Kidney (tissue), 14 donors: ENCODE measurements around the gene ARHGAP42. TPM values are rescaled to one million over a fixed set of nuclear protein-coding genes. Genes with fewer than 3 reads are reported as not detected.

ENCODE experiments used
- DNase-seq, 5 donors: peaks; one replicate each; pipeline ENCODE4 v3.0.0-alpha.2; 2013 to 2020
- FAIRE-seq: peaks from 2 replicates; lab custom pipeline; 2012; peaks lifted over from hg19 to GRCh38; lab: Jason Lieb, UNC
- H3K27ac ChIP-seq, 2 donors: one replicate each; pipeline ENCODE4 v1.7.0; 2013; ENCODE audit warnings: low read depth in 2 of 2, low read length in 2 of 2, inconsistent platforms in 1 of 2
- H3K27me3 ChIP-seq: one replicate; pipeline ENCODE4 v1.7.1; 2013; ENCODE audit warnings: low read length, inconsistent platforms; ENCODE audit not compliant: control insufficient read depth, insufficient read depth
- H3K36me3 ChIP-seq, 3 donors: one replicate each; pipeline versions ENCODE4 v1.7.0 to v1.7.1; 2013; ENCODE audit warnings: low read length in 3 of 3, control low read depth in 1 of 3, inconsistent platforms in 1 of 3; ENCODE audit not compliant: insufficient read depth in 3 of 3, control insufficient read depth in 2 of 3
- H3K4me1 ChIP-seq, 3 donors: one replicate each; pipeline versions ENCODE4 v1.7.0 to v1.7.1; 2013; ENCODE audit warnings: low read length in 3 of 3, inconsistent platforms in 1 of 3, low read depth in 1 of 3; ENCODE audit not compliant: control insufficient read depth in 2 of 3, insufficient read depth in 2 of 3
- H3K4me3 ChIP-seq, 3 donors: one replicate each; pipeline versions ENCODE4 v1.7.0 to v1.8.1; 2013; ENCODE audit warnings: low read length in 3 of 3, control low read depth in 1 of 3, inconsistent platforms in 1 of 3
- H3K9ac ChIP-seq, 3 donors: one replicate each; pipeline versions ENCODE4 v1.7.0 to v1.7.1; 2013; ENCODE audit warnings: low read length in 3 of 3, control low read depth in 1 of 3, inconsistent platforms in 1 of 3
- H3K9me3 ChIP-seq, 3 donors: one replicate each; pipeline versions ENCODE4 v1.7.0 to v1.7.1; 2013; ENCODE audit warnings: low read length in 3 of 3, control low read depth in 1 of 3, inconsistent platforms in 1 of 3; ENCODE audit not compliant: control insufficient read depth in 2 of 3, insufficient read depth in 1 of 3
- intact Hi-C: fragments of 100-400 bp; cut with DNase I; formaldehyde crosslinking; loops from one replicate; pipeline ENCODE4 v1.11.1; 2022
- polyA plus RNA-seq: library from polyadenylated mRNA; stranded (reverse); fragments of 350-450 nt; fragmentation: Illumina TruSeq; extraction: RNeasy Lipid Tissue Mini Kit (QIAGEN cat#74804); gene quantifications from one replicate; pipeline ENCODE4 v1.2.3, GENCODE V29; 2014; ENCODE audit warnings: low read depth, low replicate concordance; ENCODE audit not compliant: insufficient read depth
- total RNA-seq: library from RNA; stranded (reverse); fragmentation: NEBNext Ultra II Directional; extraction: Animal tissue kit (Norgen Biotek cat#: 25700); gene quantifications from one replicate; pipeline ENCODE4 v1.2.1, GENCODE V29; 2021
- TF ChIP-seq, protein P1 (sequence below): IDR thresholded peaks from 3 replicates; pipeline ENCODE4 v1.5.1; 2012; ENCODE audit warnings: mild to moderate bottlenecking, moderate library complexity, borderline replicate concordance; ENCODE audit not compliant: insufficient read depth; ENCODE audit errors: extremely low read depth
- donor health status: control.
- donor health status: control.
- donor health status: control.
- donor health status: control.
- donor health status: control.
- donor health status: DM: yes; HTN: yes; CAD: no.
- donor health status: Normal renal cell carcinoma (clear cell type).

ARHGAP42 gene
- total and polyA plus RNA-seq, 2 donors from 2014 or later, result 4.2 to 18.9 TPM

DNA sequence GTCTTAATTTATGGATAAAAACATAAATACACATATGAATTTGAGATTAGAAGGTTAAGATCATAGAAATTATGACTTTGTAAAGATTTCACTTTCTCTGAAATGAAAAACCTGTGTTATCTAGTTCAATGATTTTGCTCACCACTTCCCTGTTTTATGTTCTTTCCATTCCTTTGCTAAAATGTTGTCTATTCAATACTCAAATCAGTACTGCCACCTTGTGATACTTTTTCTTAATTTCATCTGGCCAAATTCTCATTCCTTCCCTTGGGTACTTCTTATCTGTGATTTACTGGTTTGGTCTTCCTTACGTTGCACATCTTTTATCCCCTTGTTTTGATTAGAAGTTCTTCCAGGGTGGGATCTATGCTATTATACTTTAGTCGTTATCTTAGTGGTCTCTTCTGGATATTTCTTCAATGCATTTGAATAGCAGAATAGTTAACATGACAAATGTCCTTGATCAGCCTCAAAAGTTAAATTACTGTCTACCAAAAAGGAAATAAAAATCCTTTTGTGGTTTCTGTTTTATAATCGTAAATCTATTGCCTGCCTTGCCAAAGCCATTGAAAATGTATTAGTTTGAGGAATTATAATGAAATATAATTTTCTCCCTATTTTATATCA lies 245.5 kb downstream of the ARHGAP42 start:
- TF ChIP-seq, protein P1, sequence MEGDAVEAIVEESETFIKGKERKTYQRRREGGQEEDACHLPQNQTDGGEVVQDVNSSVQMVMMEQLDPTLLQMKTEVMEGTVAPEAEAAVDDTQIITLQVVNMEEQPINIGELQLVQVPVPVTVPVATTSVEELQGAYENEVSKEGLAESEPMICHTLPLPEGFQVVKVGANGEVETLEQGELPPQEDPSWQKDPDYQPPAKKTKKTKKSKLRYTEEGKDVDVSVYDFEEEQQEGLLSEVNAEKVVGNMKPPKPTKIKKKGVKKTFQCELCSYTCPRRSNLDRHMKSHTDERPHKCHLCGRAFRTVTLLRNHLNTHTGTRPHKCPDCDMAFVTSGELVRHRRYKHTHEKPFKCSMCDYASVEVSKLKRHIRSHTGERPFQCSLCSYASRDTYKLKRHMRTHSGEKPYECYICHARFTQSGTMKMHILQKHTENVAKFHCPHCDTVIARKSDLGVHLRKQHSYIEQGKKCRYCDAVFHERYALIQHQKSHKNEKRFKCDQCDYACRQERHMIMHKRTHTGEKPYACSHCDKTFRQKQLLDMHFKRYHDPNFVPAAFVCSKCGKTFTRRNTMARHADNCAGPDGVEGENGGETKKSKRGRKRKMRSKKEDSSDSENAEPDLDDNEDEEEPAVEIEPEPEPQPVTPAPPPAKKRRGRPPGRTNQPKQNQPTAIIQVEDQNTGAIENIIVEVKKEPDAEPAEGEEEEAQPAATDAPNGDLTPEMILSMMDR, result peak; percentile 21
- peak in 1 of 5 donors; percentile 37 for DNase-seq
- Histone ChIP-seq H3K4me3 (no peak overlapping the region), H3K4me1 (no peaks in the 10 kb centered on the region), H3K36me3 (peaks cover 0 to 2% (median 0%) of the 10 kb centered on the region in 3 donors), H3K9ac (no peak overlapping the region), H3K27ac (no peak overlapping the region), H3K27me3 (no peaks in the 10 kb centered on the region), H3K9me3 (no peaks in the 10 kb centered on the region)
- FAIRE-seq, result peak; percentile 84
- intact Hi-C loops, result loop anchor here (10.0 kb wide), 1 partner anchor 358 kb away; no protein-coding TSS in a partner anchor

DNA sequence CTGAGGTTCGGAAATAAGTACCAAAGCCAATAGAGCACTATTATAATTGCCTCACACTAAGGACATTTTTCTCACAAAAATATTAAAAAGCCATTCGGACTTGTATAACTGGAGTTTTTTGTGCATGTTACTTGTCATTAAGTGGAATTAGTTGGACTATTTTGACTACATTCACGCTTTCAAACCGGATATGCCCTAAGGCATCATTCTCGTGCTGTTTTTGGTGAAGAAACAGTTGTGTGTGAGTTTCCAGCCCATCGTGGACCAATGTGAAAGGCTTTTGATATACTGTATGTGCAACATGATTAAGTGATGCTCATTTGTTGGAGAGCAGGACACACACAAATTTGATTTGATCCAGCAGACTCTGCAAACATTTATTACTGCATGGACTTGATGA lies 249.7 kb downstream of the ARHGAP42 start:
- H3K9me3 ChIP-seq, result no peaks in the 10 kb centered on the region
- no peak overlapping the region for H3K9ac ChIP-seq
- H3K4me1 ChIP-seq, result no peaks in the 10 kb centered on the region
- H3K4me3 ChIP-seq, result no peak overlapping the region
- intact Hi-C loops, result loop anchor here (10.0 kb wide), 1 partner anchor 362 kb away; no protein-coding TSS in a partner anchor
- TF ChIP-seq, protein P1, result no peak
- DNase-seq, result no peak
- H3K36me3 ChIP-seq, result peaks cover 0 to 2% (median 0%) of the 10 kb centered on the region in 3 donors
- H3K27ac ChIP-seq, result no peak overlapping the region
- H3K27me3 ChIP-seq, result no peaks in the 10 kb centered on the region
- FAIRE-seq, result no peak

GRCh38 chr11:100939571-100939970 lies 252.5 kb downstream of the ARHGAP42 start:
- no peaks in the 10 kb centered on the region for H3K4me1 ChIP-seq
- intact Hi-C loops, result loop anchor here (10.0 kb wide), 1 partner anchor 365 kb away; no protein-coding TSS in a partner anchor
- no peaks in the 10 kb centered on the region for H3K9me3 ChIP-seq
- H3K27me3 ChIP-seq, result no peaks in the 10 kb centered on the region
- peaks cover 0 to 2% (median 0%) of the 10 kb centered on the region in 3 donors for H3K36me3 ChIP-seq
- H3K9ac ChIP-seq, result no peak overlapping the region
- no peak overlapping the region for H3K27ac ChIP-seq
- DNase-seq (peak in 3 of 5 donors; percentile 23 to 69 (median 36)), FAIRE-seq (no peak)
- no peak overlapping the region for H3K4me3 ChIP-seq
- TF ChIP-seq, protein P1, result no peak

GRCh38 chr11:100940111-100940510 lies 253.0 kb downstream of the ARHGAP42 start:
- H3K27ac ChIP-seq, result no peak overlapping the region
- no peak for DNase-seq
- peaks cover 0 to 2% (median 0%) of the 10 kb centered on the region in 3 donors for H3K36me3 ChIP-seq
- TF ChIP-seq, protein P1, result no peak
- no peaks in the 10 kb centered on the region for H3K27me3 ChIP-seq
- intact Hi-C loops, result no loop called here
- no peak for FAIRE-seq
- H3K4me3 ChIP-seq, result no peak overlapping the region
- H3K9me3 ChIP-seq, result no peaks in the 10 kb centered on the region
- H3K4me1 ChIP-seq, result no peaks in the 10 kb centered on the region
- no peak overlapping the region for H3K9ac ChIP-seq
